T47D (cell line): Measurements from ENCODE around the gene TSPAN18.

Experiments used
- DNase-seq, 2 experiments: peaks; one replicate each; pipeline versions ENCODE4 v3.0.0 to v3.0.0-alpha.2; 2011 to 2012; ENCODE audit warnings: low read depth in 1 of 2, low spot score in 1 of 2
- JUND ChIP-seq: IDR thresholded peaks from 2 replicates; pipeline ENCODE4 v1.6.1; 2012; ENCODE audit warnings: low read depth
- in situ Hi-C: cut with HindIII; loops from 2 replicates; pipeline ENCODE4 v1.10.0; 2016; ENCODE audit warnings: low sequenced_read_pairs, low pct_unique_long_range_greater_than_20kb

Gene TSPAN18

GRCh38 chr11:44829838-44830237 is 103.1 kb downstream of the TSPAN18 start:
- TF ChIP-seq JUND: no peak
- in situ Hi-C loops: no loop called here
- no peak for DNase-seq

- DNase-seq: no peak
- in situ Hi-C loops: no loop called here
- TF ChIP-seq JUND: no peak
Observed at GRCh38 chr11:44831605-44832394, 105.0 kb downstream of the TSPAN18 start.

DNA sequence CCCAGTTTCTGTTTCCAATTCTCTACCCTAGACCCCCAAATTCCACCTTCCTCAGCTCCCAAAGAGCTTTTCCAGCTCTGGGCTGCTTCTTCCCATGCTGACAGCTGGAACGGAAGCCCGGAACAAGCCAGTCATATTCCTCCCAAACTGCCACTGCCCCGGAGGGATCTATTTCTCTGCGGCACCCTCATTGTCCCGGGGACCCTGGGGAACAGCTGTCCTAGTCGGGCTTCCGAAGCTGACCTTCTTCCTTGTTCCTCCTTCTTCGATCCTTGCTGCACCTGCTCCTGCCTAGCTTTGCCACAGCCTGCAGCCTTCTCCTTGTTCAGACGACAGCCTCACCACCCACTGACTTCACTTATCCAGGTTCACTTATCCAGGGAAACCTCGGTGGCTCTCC is 105.7 kb downstream of the TSPAN18 start:
- in situ Hi-C loops: no loop called here

GRCh38 chr11:44833221-44833876 is 106.6 kb downstream of the TSPAN18 start:
- TF ChIP-seq JUND: no peak
- in situ Hi-C loops: no loop called here
- DNase-seq: no peak

More for the DNA sequence above, 105.7 kb downstream of the TSPAN18 start:
- TF ChIP-seq JUND: no peak
- DNase-seq: no peak

DNA sequence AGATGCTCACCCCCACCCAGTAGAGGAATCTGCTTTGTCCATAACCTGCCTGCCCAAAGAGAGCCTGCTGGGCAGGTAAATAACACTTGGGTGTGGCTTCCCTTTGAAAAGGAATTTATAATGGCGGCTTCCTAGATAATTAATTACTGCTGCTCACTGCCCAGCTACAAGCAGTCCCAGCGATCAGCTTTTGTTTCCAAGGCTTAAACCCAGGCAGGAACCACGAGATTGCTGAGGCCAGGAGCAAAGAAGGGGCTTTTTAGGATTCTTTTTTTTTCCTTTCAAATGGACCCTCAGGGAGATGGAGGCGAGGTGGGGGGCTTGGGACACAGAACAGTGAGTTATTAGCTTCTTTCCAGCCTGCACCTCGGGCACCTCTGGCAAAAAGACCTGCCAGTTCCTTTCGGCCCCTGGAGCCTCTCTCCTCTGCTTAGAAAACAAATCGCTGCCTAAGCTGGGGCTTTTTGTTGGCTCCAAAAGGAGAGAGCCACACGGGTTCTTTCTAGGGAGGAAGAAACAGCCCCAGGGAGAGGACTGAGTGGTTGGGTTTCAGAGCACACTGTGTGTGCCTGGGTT is 107.2 kb downstream of the TSPAN18 start:
- in situ Hi-C loops: no loop called here
- TF ChIP-seq JUND: no peak
- DNase-seq: no peak

DNA sequence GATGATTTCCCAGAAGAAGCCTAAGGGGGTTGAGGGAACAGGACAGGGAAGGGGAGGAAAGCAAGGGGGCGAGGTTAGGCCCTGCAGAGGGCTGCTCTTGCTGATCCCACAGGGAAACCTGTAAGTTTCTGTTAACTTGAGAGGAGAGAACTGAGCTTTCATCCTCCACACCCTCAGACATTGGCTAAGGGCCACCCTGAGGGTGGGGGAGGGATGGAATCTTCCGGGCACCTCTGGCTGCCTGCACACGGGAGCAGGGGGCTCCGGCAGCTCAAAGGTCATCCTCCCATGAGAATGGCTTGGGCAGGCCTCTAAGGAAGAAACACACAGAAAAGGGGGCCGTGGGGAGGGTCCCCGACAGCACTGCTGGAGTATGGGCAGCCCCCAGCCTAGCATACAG is 108.1 kb downstream of the TSPAN18 start:
- no peak for TF ChIP-seq JUND
- in situ Hi-C loops: no loop called here
- DNase-seq: no peak

GRCh38 chr11:44835296-44835695 is 108.5 kb downstream of the TSPAN18 start:
- in situ Hi-C loops: no loop called here
- TF ChIP-seq JUND: no peak
- DNase-seq: no peak

GRCh38 chr11:44835938-44836337 is 109.2 kb downstream of the TSPAN18 start:
- in situ Hi-C loops: no loop called here
- TF ChIP-seq JUND: no peak
- DNase-seq: no peak

DNA sequence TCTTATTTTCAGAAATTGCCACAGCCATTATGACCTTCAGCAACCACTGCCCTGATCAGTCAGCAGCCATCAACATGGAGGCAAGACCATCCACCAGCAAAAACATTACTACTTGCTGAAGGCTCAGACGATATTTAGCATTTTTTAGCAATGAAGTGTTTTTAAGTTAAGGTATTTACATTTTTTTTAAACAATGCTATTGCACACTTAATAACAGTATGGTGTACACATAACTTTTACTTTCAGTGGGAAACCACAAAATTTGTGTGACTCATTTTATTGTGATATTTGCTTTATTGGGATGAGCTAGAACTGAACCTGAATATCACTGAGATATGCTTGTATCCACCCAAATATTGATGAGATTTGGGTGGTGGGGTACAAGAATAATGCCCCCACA is 110.9 kb downstream of the TSPAN18 start:
- TF ChIP-seq JUND: no peak
- in situ Hi-C loops: no loop called here
- no peak for DNase-seq

DNA sequence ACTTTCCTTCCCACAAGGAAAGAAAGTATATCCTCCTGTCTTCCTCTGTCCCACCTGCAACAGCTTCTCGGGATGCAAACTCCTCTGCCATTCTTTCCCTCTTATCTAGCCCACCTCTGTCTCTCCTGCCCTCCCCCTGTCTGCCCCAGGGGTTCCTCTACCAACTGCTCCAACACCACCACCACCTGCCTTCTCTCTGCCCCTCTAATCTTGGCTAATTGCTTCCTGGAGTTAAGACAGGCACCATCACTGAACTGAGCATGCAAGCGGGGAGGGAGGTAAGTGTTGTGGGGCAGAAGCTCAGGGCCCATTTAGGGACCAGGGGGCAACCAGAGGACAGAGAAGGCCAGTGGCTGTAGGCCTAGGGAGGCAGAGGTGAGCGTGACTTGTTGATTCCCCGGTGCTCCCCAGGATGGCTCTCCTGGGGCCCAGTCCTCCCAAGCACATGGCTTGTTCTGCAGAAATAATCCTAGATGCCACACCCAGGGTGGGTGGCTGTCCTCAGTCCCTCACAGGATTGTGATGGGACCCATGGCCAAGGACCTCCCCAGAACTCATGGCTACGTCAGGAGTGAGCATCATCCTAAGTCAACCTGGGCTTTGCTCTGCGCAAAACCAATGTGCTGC is 112.8 kb downstream of the TSPAN18 start:
- DNase-seq: no peak
- in situ Hi-C loops: no loop called here

GRCh38 chr11:44840085-44840478 is 113.3 kb downstream of the TSPAN18 start:
- TF ChIP-seq JUND: no peak
- no peak for DNase-seq
- in situ Hi-C loops: no loop called here

More for the DNA sequence above, 112.8 kb downstream of the TSPAN18 start:
- no peak for TF ChIP-seq JUND

DNA sequence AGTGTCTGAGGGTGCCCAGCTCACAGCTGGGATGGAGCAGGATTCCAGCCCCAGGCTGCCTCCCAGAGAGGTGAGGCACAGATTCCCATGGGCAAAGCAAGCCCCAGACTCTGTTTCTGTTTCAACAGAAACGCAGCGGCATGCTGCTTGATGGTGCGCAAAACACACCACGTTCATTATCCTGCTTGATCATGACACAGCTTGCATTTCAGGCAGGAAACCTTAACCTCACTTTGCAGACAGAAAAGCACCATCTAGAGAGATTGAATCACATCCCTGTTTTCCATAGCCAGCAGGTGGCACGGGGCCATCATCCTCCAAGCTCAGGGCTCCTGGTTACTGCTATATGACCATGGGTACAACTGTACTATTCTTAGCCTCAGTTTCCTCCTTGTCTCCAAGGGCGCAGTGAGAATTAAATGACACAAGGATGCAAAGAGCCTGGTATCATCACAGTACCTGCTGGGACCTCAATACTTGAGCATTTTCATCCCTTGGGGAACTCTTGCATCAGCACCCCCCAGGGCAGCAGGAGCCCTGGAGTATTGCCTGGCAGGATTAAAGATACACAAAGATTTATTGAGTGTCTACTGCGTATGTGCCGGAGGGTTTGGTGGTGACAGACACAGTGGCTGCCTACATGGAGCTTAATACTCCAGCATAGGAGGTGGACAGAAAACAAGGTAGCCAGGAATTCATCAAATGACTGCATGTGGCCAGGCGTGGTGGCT is 113.9 kb downstream of the TSPAN18 start:
- DNase-seq: no peak
- no peak for TF ChIP-seq JUND
- in situ Hi-C loops: no loop called here
